Brain pericyte (primary cell): Measurements from ENCODE around the gene COX8A.
"Not testable (repeated sequence)": the region's sequence is repeated elsewhere in the genome, so short reads cannot be mapped to it uniquely, and the experiment has no call there.

Source experiments
- DNase-seq: peaks from one replicate; pipeline ENCODE4 v3.0.0-alpha.2; 2012; ENCODE audit warnings: low read depth, low spot score

COX8A gene

GRCh38 chr11:63974259-63975143 lies at the start of gene COX8A:
TSS of gene COX8A (plus strand) at chr11:63974620. CDS start at chr11:63974681, 61 bp downstream.
- peak; percentile 98 for DNase-seq

DNA sequence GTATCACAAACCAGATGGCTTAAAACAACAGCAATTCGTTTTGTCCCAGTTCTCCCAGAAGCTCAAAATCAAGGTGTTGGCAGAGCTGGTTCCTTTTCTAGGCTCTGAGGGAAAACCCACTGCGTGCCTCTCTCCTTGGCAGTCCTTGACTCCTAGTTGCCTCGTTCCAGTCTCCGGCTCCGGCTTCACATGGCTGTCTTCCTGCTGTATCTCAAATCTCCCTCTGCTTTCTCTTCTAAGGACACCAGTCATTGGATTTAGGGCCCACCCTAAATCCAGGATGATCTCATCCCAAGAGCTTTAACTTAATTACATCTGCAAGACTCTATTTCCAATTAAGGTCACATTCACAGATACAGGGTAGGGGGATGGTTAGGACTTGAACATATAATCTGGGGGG lies 44.8 kb upstream of the COX8A start:
- no peak for DNase-seq

- DNase-seq = no peak
These were observed 43.4 kb upstream of the COX8A start for GRCh38 chr11:63931045-63931444.

- no peak for DNase-seq
These were observed 42.5 kb upstream of the COX8A start for GRCh38 chr11:63931876-63932275.

GRCh38 chr11:63933459-63933858 lies 41.0 kb upstream of the COX8A start:
- DNase-seq = no peak

DNA sequence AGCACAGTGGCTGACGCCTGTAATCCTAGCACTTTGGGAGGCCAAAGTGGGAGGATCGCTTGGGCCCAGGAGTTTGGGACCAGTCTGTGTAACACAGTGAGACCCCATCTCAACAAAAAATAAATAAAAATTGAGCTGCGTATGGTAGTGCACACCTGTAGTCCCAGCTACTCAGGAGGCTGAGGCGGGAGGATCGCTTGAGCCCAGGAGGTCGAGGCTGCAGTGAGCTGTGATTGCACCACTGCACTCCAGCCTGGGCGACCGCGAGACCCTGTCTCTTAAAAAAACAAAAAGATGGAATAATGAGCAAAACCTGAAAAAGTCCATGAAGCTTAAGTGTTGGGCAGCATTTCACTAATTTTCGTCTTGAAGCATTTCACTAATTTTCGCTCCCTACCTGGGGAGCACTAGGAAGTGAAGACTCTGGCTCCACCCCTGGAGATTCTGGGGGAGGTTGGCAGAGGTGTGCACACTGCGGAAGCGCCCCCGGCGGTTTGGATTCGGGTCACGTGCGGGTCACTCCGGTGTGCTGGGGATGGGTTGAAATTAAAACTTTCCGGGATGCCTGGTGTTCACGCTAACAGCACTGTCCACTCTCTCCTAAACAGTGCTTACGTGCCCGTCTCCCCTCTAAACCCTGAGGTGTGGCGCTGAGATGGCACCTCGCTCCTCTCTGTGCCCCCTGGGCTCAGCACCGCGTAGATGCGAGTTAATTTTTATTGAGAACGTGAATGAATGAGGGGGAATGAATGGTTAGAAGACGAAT lies 36.5 kb upstream of the COX8A start:
- DNase-seq = no peak

DNA sequence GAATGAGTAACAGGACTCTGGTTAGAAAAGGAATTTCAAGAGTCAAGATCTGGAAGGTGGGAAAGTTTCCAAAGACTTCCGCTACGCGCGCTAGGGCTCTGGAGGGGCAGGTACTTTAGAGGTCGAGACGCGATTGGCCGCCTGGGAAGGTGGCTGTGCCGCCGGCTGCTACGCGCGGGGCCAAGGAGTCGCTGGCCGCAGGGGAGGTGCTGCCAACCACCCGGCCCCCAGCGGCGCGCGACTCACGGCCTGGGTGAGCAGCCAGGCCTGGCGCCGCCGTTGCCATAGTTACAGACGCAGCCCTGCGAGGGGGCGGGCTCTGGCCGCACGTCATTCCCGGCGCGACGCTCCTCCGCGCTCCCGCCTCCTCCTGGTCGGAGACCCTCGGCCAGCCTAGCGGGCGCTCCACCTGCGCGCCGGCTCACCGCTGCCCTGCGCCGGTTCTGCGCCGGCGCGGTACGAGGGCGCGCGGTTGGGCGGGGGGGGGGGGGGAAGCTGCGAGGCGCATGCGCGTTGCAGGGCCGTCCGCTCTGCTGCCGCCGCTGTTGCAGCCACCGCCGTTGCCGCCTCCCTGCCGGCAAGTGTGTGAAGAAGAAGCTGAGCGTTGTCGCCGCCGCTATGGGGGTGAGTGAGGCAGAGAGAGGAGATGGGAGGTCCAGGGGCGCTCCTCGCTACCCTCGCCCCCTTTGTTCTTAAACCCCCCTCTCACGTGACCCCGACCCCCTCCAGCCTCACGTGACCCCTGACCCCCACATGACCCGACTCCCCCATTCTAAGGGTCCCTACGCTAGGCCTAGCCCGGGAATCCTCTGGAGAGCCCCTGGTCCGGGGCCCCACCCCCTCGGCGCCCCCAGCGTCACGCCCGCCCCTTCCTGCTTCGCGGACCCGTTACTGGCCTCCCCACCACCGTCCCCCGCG lies 35.7 kb upstream of the COX8A start, which contains the start of gene NAA40:
Gene NAA40 (plus strand): TSS at position 524 of the 918 bp plus-strand sequence. CDS start 95 bp downstream, at position 619.
- peak; percentile 80 for DNase-seq

- no peak for DNase-seq
These were observed 35.0 kb upstream of the COX8A start for GRCh38 chr11:63939397-63939891.

DNA sequence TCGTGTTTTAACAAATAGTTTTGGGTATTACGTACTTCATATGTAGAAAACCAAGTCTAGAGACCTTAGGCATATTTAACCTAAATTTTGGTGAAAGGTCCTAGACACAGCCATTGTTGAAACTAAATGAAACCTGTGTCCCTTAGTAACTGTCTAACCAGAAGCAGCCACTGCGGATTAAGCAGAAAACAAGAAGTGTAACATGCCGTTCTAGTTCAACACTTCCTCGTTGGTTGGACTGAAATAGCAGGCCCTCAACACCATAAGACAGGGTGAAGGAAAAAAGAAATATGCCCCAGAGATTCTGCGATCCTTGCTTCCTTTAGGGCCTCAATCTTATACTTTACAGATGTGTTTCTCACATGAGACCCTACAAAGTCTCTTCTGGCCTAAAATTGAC lies 33.6 kb upstream of the COX8A start:
- DNase-seq = no peak

DNA sequence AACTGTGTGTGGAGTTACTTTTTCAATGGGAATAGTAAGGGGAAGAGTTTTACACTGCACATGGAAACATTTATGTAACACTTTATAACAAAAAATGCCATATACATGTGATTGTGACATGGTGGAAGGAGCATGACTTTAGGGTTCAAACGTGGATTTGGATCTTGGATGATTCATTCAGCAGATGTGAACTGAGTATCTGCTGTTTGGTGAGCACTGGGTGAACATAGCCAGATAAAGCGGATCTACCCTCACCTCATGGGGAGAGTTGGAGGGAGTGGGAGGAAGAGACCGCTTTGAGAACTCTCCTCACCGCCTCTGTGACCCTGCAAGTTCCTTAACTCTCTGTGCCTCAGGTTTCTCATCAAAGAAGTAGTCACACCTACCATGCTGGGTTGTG lies 32.5 kb upstream of the COX8A start:
- no peak for DNase-seq

- DNase-seq = no peak
These were observed 31.6 kb upstream of the COX8A start for GRCh38 chr11:63942803-63943202.

- no peak for DNase-seq
These were observed 29.4 kb upstream of the COX8A start for GRCh38 chr11:63944987-63945386.

GRCh38 chr11:63945477-63946163 lies 28.8 kb upstream of the COX8A start:
- peak; percentile 33 for DNase-seq

DNA sequence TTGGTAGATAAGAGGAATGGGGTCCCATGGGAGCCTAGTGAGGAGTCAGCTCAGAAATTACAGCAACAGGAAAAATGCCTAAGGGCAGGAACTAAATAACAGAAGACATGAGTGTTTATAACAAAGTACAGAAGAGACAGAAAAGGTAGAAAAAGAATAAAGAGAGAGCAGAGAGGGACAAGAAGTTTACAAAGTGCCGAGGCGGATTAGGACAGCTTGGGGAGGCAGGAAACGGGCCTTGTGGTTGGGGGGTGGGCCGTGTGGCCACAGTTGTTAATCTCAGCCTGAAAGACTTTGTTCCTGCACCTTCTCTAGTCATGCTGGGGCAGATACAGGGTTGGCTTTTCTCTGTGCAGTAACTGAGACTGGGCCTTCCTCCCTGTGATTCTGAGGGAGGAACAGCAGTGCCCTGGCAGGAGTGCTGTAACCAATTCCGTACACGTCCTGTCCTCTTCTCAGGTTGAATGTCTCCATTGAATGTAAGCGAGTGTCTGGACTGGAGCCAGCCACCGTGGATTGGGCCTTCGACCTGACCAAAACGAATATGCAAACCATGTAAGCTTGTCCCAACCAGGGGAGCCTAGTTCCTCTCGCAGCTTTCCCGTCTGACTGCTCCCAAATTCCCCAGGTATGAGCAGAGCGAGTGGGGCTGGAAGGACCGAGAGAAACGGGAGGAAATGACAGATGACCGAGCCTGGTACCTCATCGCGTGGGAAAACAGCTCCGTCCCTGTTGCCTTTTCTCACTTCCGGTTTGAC lies 22.5 kb upstream of the COX8A start:
- DNase-seq = no peak

- no peak for DNase-seq
These were observed 21.9 kb upstream of the COX8A start for GRCh38 chr11:63952570-63952969.

DNA sequence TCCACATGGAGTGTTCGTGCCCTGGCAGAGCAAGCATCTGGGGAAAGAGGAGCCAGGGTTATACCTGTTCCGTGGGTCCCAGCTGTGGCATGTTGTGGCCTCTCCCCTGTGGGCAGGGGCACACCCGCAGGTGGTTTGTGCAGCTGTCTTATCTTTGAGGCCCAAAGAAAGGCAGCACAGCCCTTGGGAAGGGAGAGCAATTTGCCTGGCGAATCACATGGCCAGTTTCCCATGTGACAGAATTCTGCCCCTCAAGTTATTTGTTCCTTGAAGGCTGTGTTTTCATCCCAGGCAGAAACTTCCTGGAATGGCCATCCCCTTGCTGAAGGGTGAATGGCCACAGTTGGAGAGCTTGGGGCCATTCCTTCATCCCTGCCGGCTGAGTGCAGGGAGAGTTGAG lies 16.4 kb upstream of the COX8A start:
- no peak for DNase-seq

DNA sequence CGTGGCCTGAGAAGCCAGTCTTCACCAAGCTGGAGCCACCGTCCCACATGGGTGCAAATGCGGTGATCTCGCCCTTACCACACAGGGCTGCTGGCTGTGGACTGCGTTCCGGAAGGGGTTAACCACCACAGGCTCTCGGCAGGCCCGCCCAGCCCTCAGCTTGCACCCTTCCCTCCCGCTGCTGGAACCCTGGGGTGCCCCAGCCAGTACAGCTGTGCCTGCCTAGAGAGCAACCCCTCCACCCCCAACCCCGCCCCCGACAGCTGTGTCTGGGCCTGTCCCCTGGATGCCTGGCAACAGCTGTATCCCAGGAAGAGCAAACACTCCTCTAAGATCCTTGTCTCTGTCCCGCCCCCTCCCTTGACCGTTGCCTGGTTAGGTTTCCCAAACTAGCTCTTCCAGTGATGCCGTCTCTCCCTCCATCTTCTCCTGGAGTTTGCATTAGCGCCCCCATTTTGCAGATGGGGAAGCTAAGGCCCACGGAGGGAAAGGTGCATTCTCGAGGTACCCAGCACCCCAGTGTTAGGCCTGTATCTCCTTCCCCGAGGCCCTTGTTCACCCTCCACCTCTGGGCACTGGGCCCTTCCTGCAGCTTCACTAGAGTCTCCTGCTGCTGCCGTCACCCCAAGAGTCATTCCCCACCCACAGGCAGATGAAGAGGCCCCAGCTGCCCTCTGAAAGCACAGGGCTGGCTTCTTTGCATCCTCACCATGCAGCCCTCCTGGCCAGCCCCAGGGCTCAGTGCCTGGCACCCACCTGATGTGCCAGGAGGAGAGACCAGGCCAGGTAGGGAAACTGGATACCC lies 12.6 kb upstream of the COX8A start:
- DNase-seq = no peak

- not testable (repeated sequence) for DNase-seq
These were observed 10.5 kb upstream of the COX8A start for GRCh38 chr11:63963895-63964294.

DNA sequence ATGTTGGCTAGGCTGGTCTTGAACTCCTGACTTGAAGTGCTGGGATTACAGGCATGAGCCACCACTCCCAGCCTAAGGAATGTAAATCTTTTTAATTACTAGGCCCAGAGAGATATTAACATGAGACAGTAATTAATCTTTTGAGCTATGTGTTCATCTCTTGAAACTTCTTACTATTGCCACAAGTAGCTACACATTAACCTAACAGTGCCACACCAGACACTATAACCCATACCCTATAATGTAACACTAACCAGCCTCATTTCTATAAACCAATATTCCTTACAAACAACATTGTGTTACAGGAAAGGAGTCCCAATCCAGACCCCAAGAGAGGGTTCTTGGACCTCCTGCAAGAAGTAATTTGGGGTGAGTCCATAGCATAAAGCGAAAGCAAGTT lies 8.0 kb upstream of the COX8A start:
- DNase-seq = no peak
